ENCODE data around the gene RMDN2. TPM values are rescaled to one million over a fixed set of nuclear protein-coding genes. Genes with fewer than 3 reads are reported as not detected.

Gene RMDN2
- total and polyA plus RNA-seq, 10 of the 15 experiments (the other 5 are each of a cell fraction or from before 2014, with no cell fraction given): 2.6 to 12.4 (median 9.2) TPM

GRCh38 chr2:38037757-38038621 is 112.9 kb downstream of the RMDN2 start (continued):
- TF ChIP-seq BCL11A (IDR thresholded peaks at IDR 0.05; ENCODE audit: low read depth, low read length): 0 out of 2 replicates have a peak, but pooled peaks have one; percentile 9
- TF ChIP-seq MEF2B (IDR thresholded peaks at IDR 0.05; ENCODE audit: partially characterized antibody, poor library complexity, severe bottlenecking): peak; percentile 95
- TF ChIP-seq ZNF217 (IDR thresholded peaks at IDR 0.05): peak; percentile 84
- no peak for TF ChIP-seq EZH2 (IDR thresholded peaks at IDR 0.05; ENCODE audit: borderline replicate concordance, control insufficient read depth, low read depth, low read length)
- peak; percentile 92 for TF ChIP-seq RELA (IDR thresholded peaks at IDR 0.05; ENCODE audit: borderline replicate concordance, partially characterized antibody)
- TF ChIP-seq RELB (IDR thresholded peaks at IDR 0.05; ENCODE audit: low read depth): peak; percentile 99
- peak; percentile 47; the same call in 1 of the 2 replicates for TF ChIP-seq SMC3 (IDR thresholded peaks at IDR 0.05; ENCODE audit: borderline replicate concordance, low read length)
- no peak for TF ChIP-seq E2F8 (IDR thresholded peaks at IDR 0.05; ENCODE audit: low read depth, partially characterized antibody)
- TF ChIP-seq RAD21 (IDR thresholded peaks at IDR 0.05; ENCODE audit: insufficient read depth, low read depth, low read length): peak; percentile 77
- no peak; a peak in 1 of 4 replicates for TF ChIP-seq CEBPB (IDR thresholded peaks at IDR 0.05; ENCODE audit: borderline replicate concordance in 1 of 2, low read depth in 2 of 2, low read length in 2 of 2)
- TF ChIP-seq NFIC (IDR thresholded peaks at IDR 0.05; ENCODE audit: low read depth, low read length): peak; percentile 55; the same call in 1 of the 2 replicates
- TF ChIP-seq JUND (IDR thresholded peaks at IDR 0.05; ENCODE audit: low read depth, low read length): 0 out of 2 replicates have a peak, but pooled peaks have one; percentile 39
- peak; percentile 24 for TF ChIP-seq CUX1 (IDR thresholded peaks at IDR 0.05; ENCODE audit: insufficient replicate concordance, low read depth, low read length)
- peak; percentile 98 for TF ChIP-seq NBN (IDR thresholded peaks at IDR 0.05)
- TF ChIP-seq NR2F1 (conservative IDR thresholded peaks at IDR 0.05): 0 out of 2 replicates have a peak, but pooled peaks have one; percentile 17
- TF ChIP-seq RB1 (IDR thresholded peaks at IDR 0.05; ENCODE audit: borderline replicate concordance): no peak
- TF ChIP-seq RUNX3 (IDR thresholded peaks at IDR 0.05; ENCODE audit: low read length): peak; percentile 75
